HFFc6 (cell line): ENCODE data around the gene LRR1. TPM values are rescaled to one million over a fixed set of nuclear protein-coding genes. Genes with fewer than 3 reads are reported as not detected.

Experiments used
- DNase-seq: peaks from one replicate; pipeline ENCODE4 v3.0.0-alpha.2; 2018
- H3K27ac Mint-ChIP-seq: 2 replicates; pipeline ENCODE4 v1.8.0; 2020; ENCODE audit warnings: mild to moderate bottlenecking, mixed read lengths
- H3K27me3 Mint-ChIP-seq: 2 replicates; pipeline ENCODE4 v1.8.0; 2021; ENCODE audit warnings: mild to moderate bottlenecking, moderate library complexity, mixed read lengths; ENCODE audit not compliant: insufficient read depth
- H3K36me3 Mint-ChIP-seq: 2 replicates; pipeline ENCODE4 v1.8.0; 2021; ENCODE audit warnings: low read depth, mixed read lengths
- H3K4me1 Mint-ChIP-seq: 2 replicates; pipeline ENCODE4 v1.8.0; 2020; ENCODE audit warnings: low read depth, mixed read lengths
- H3K4me3 Mint-ChIP-seq: 2 replicates; pipeline ENCODE4 v1.8.0; 2020; ENCODE audit warnings: mild to moderate bottlenecking, moderate library complexity, mixed read lengths
- H3K9me3 Mint-ChIP-seq: 2 replicates; pipeline ENCODE4 v1.8.0; 2020; ENCODE audit warnings: mild to moderate bottlenecking, mixed read lengths
- CTCF ChIP-seq: fragments of 200-600 bp; sonication (generic); IDR thresholded peaks from 2 replicates; pipeline ENCODE4 v1.5.0; 2021; ENCODE audit warnings: antibody characterized with exemption, mild to moderate bottlenecking
- total RNA-seq, 6 experiments: library from RNA; stranded (reverse); fragmentation: NEBNext Ultra II Directional; extraction: Animal tissue kit (Norgen Biotek cat#: 25700); gene quantifications; 2 replicates in 1 of 6; 3 replicates in 5 of 6; pipeline ENCODE4 v1.2.3, GENCODE V29; 2021

LRR1 gene
- total RNA-seq, 6 experiments from 2014 or later, result 15.2 to 26.5 (median 25.5) TPM

DNA sequence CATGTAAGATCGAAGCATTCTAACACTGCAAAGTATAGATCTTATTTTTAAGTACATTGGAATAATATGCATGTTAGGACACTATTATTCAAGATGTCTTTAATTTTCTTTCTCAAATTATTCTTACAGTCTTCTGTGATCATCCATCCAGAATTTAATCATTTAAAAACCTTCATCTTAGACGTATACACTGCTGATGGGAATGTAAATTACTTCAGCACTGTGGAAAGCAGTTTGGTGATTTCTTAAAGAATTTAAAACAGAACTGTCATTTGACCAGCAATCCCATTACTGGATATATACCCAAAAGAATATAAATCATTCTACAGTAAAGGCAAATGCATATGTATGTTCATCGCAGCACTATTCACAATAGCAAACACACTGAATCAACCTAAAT is 9.4 kb upstream of the LRR1 start:
- DNase-seq, result no peak
- Mint-ChIP-seq H3K4me3 (no peak overlapping the region), H3K9me3 (peaks cover 17% of the 10 kb centered on the region), H3K27me3 (peaks cover 11% of the 10 kb centered on the region), H3K36me3 (peaks cover 19% of the 10 kb centered on the region), H3K27ac (no peak overlapping the region), H3K4me1 (peaks cover 31% of the 10 kb centered on the region)
- TF ChIP-seq CTCF, result no peak

DNA sequence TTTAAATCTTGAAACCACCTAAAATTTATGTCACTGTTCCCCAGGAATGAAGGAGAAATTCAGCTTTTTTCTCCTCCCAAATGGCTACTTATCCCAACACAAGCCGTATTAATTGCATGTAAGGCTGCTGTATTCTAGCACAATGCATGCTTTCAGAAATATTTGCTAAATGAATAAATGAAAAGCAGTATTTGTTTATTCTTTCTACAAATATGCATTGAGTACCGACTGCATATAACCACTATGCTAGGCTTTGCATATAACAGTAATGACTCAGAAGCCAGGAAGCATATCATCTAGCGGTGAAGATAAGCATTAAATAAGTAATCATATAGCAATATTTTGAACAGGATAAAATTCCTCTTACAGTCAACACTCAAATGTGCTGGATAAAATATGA is 5.7 kb upstream of the LRR1 start:
- H3K36me3 Mint-ChIP-seq, result no peaks in the 10 kb centered on the region
- peaks cover 42% of the 10 kb centered on the region for H3K4me1 Mint-ChIP-seq
- no peak for TF ChIP-seq CTCF
- H3K9me3 Mint-ChIP-seq, result no peaks in the 10 kb centered on the region
- peak; percentile 37 for DNase-seq
- H3K4me3 Mint-ChIP-seq, result peak overlapping the region; percentile 67
- no peaks in the 10 kb centered on the region; the same call in 1 of the 2 replicates for H3K27me3 Mint-ChIP-seq
- peak overlapping the region; percentile 56; the same call in 1 of the 2 replicates for H3K27ac Mint-ChIP-seq

DNA sequence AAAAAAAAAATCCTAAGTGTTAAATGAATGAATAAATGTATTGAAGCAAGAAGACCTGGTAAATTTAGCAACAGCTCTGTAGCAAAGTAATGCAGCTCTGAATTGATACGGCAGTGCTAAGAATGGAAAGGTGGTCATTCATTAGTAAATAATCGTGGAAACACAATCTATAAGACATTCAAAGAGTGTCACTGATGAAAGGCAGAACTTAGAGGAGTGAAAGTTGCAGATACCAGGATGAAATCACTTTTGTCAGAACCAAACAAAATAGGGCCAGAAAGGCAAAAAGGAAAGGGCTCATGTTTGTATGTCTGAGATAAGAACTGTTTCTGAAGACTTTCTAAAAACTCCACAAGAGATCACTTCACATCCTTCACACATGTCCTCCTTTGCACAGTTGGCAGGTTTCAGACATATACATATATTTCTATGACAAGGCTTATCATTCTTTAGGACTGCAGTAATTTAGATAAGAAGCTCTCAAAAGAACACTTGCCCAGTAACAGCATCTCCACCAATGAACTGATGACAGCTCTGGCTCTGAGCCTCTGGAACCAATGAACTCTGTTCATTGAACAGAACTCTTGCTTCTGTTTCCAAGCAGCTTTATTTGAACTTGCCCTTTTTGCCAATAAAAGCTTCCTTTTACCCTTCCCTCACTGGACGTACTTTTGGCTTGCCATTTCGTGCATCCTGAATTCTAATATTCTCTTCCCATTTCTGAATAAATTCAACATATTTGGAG is 4.2 kb upstream of the LRR1 start:
- H3K27me3 Mint-ChIP-seq, result no peaks in the 10 kb centered on the region; the same call in 1 of the 2 replicates
- H3K4me3 Mint-ChIP-seq, result 0 out of 2 replicates have a peak overlapping the region, but pooled peaks have one; percentile 15
- no peak for TF ChIP-seq CTCF
- DNase-seq, result peak; percentile 46
- no peaks in the 10 kb centered on the region for H3K9me3 Mint-ChIP-seq
- H3K4me1 Mint-ChIP-seq, result peaks cover 42% of the 10 kb centered on the region
- H3K36me3 Mint-ChIP-seq, result no peaks in the 10 kb centered on the region
- peak overlapping the region; percentile 29; the same call in 1 of the 2 replicates for H3K27ac Mint-ChIP-seq

- no peak for TF ChIP-seq CTCF
- H3K36me3 Mint-ChIP-seq, result no peaks in the 10 kb centered on the region; the same call in 1 of the 2 replicates
- H3K4me1 Mint-ChIP-seq, result peaks cover 52% of the 10 kb centered on the region
- no peak for DNase-seq
- H3K9me3 Mint-ChIP-seq, result no peaks in the 10 kb centered on the region
- peak overlapping the region; percentile 97 for H3K4me3 Mint-ChIP-seq
- no peaks in the 10 kb centered on the region; the same call in 1 of the 2 replicates for H3K27me3 Mint-ChIP-seq
- H3K27ac Mint-ChIP-seq, result peak overlapping the region; percentile 95
These were observed 603 bp upstream of the LRR1 start for GRCh38 chr14:49598189-49598484.

DNA sequence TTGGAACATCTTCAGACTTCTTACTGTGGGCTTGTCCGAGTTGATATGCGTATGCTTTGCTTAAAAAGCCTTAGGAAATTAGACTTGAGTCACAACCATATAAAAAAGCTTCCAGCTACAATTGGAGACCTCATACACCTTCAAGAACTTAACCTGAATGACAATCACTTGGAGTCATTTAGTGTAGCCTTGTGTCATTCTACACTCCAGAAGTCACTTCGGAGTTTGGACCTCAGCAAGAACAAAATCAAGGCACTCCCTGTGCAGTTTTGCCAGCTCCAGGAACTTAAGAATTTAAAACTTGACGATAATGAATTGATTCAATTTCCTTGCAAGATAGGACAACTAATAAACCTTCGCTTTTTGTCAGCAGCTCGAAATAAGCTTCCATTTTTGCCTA is 8.8 kb downstream of the LRR1 start:
- TF ChIP-seq CTCF, result no peak
- no peak for DNase-seq
- Mint-ChIP-seq H3K9me3 (no peaks in the 10 kb centered on the region), H3K36me3 (peaks cover 8% of the 10 kb centered on the region), H3K4me3 (no peak overlapping the region), H3K27me3 (no peaks in the 10 kb centered on the region), H3K4me1 (peaks cover 10% of the 10 kb centered on the region), H3K27ac (no peak overlapping the region)
